ENCODE results near the gene EDA.

DNA sequence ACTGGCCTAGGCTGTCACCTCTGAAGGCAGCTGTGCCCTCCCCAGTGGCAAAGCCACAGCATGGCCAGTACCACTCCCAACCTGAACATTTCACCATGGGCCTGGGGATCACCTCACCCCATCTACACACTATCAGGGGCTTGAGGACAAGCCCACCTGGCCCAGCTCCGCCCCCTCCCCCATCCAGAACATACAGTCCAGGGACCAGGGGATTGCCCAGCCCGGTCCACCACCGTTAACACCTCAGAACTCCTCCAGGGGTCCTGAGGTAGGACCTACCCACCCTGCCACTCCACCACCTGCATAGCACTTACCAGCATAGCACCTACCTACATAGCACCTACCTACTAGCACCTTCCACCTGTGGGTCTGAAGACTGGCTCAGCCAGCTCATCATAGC is 179.8 kb downstream of the EDA start:
- TF ChIP-seq CTCF (IDR thresholded peaks at IDR 0.05) (no peak), POLR2A (IDR thresholded peaks at IDR 0.05) (no peak)
